Fibroblast of villous mesenchyme (primary cell): ENCODE data around the gene MSH3. TPM values are rescaled to one million over a fixed set of nuclear protein-coding genes. Genes with fewer than 3 reads are reported as not detected.
"Not testable (repeated sequence)": the region's sequence is repeated elsewhere in the genome, so short reads cannot be mapped to it uniquely, and the experiment has no call there.

Experiments
- DNase-seq: peaks from one replicate; pipeline ENCODE4 v3.0.0-alpha.2; 2010; ENCODE audit warnings: low read depth
- H3K4me3 ChIP-seq: 2 replicates; pipeline ENCODE4 v1.5.1; 2011; ENCODE audit warnings: low read depth, mild to moderate bottlenecking, low read length
- total RNA-seq: library from RNA; depleted of rRNA; stranded (reverse); fragments of >200 nt; gene quantifications from 2 replicates; pipeline ENCODE4 v1.2.3, GENCODE V29; 2012
- TF ChIP-seq, protein P1 (sequence below): IDR thresholded peaks from 2 replicates; pipeline ENCODE4 v1.5.1; 2012; ENCODE audit warnings: low read depth, mild to moderate bottlenecking, low read length; ENCODE audit not compliant: insufficient read depth

MSH3 gene
- total RNA-seq, 1 donor, result 22.5 TPM

DNA sequence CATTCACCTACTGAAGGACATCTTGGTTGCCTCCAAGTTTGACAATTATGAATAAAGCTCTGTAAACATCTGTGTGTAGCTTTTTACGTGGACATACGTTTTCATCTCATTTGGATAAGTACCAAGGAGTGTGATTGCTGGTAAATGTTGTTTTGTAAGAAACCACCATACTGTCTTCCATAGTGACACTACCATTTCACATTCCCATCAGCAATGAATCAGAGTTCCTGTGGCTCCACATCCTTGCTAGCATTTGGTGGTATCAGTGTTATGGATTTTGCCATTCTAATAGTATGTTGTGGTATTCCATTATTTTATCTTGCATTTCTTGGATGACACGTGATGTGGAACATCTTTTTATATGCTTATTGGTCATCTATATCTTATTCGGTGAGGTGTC is 227.3 kb downstream of the MSH3 start:
- DNase-seq, result no peak
- TF ChIP-seq, protein P1, sequence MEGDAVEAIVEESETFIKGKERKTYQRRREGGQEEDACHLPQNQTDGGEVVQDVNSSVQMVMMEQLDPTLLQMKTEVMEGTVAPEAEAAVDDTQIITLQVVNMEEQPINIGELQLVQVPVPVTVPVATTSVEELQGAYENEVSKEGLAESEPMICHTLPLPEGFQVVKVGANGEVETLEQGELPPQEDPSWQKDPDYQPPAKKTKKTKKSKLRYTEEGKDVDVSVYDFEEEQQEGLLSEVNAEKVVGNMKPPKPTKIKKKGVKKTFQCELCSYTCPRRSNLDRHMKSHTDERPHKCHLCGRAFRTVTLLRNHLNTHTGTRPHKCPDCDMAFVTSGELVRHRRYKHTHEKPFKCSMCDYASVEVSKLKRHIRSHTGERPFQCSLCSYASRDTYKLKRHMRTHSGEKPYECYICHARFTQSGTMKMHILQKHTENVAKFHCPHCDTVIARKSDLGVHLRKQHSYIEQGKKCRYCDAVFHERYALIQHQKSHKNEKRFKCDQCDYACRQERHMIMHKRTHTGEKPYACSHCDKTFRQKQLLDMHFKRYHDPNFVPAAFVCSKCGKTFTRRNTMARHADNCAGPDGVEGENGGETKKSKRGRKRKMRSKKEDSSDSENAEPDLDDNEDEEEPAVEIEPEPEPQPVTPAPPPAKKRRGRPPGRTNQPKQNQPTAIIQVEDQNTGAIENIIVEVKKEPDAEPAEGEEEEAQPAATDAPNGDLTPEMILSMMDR, result no peak
- no peak overlapping the region for H3K4me3 ChIP-seq

DNA sequence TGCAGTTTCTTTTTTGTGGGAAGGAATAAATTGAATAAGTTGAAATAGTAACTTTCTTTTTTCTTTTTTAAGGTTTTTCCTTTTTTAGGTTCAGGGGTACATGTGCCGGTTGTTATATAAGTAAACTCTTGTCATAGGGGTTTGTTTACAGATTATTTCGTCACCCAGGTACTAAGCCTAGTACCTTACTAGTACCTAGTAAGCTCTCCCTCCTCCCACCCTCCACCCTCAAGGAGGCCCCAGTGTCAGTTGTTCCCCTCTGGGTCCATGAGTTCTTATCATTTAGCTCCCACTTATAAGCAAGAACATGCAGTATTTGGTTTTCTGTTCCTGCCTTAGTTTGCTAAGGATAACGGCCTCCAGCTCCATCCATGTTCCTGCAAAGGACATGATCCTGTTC is 228.9 kb downstream of the MSH3 start:
- DNase-seq, H3K4me3 ChIP-seq: not testable (repeated sequence)

DNA sequence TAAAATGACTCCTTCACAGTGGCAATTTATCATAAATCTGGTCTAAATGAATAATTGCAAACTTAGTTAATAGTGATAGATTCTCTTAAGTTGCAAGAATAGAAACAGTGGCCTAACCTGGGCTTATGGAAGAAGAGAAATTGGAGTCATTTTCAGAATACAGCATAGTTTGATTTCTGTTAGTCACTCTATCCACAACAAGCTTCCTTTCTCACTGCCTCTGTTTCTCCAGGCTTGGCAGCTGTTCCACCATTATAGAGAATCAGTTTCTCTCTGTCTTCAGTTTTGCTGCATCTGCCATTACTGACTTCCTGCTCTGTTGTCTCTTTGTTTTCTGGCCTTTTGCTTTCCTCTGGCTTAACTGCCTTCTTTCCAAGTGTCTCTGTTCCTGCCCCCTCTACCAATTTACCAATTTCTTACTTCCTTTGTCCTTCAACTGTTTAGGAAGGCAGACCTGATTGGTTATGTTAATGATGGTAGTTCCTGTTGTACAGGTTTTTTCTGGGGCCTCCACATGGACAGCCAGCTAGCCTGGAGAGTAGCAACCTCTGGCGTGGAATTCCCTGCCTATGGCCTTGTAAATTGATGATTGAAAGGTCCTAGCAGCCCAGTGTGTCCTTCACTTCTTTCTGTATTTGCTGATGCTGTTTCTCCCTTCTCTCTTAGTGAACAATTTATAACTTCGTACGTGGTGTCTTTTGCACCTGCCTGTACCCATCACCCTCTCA is 229.8 kb downstream of the MSH3 start:
- TF ChIP-seq, protein P1, result no peak
- DNase-seq, result no peak
- H3K4me3 ChIP-seq, result no peak overlapping the region

DNA sequence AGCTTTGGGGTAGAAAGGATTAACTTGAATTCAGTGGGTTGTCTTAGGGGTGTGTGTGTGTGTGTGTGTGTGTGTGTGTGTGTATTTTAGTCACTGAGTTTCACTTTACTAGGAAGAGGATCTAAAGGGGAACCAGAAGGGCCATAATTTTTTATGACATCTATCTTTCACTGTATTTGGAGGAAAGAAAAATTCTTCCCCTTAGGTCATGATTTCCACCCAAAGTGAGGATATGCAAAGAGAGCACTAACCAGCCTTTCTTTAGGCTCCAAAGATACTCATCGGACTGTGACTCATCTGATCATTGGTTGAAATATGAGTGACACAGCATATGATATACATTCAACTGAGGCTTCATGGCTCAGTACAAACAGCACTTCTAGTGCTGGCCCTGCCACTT is 230.5 kb downstream of the MSH3 start:
- H3K4me3 ChIP-seq, result no peak overlapping the region
- no peak for DNase-seq
- TF ChIP-seq, protein P1, result no peak

DNA sequence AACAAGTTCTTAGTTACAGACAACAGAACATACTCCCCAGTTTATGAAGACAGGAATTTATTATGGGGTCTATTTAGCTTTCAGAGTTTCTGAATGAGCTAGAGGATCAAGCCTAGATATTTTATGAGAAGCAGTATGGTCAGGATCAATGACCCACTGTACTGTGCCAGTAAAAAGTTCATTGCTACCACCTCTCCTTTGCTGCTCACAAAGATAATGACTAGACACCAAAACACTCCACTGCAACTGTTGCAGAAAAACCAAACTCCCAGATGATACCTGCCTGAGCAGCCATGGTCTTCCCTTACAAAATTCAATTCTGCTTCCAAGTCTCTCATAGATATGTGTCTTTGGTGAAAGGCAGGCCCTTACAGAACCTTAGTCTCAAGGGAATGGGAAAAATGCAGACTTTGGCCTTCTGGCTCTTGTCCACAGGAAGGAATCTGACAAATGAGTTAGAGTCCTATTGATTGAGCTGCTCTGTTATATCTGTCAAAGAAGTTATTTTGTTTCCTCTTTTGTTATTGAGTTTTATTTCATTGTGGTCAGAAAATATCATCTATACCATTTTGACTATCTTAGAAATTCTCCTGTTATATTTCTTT is 231.0 kb downstream of the MSH3 start:
- no peak overlapping the region for H3K4me3 ChIP-seq
- TF ChIP-seq, protein P1, result no peak
- no peak for DNase-seq

DNA sequence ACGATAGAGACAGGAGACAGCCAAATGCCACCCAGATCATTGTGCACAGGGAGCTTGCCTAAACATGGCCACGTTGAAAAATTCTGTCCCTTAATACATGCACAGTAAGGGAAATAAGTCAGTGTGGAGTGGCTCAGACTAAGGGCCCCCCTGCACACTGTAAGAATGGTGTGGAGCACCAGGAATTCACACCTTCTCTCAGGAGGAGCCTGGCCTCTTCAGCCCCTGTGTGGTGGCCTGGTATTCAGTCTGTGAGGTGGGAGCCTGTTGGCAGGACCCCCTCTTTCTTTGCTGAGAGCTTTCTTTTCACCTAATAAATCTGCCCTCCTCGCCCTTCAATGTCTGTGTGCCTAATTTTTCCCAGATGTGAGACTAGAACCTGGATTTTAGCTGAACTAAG is 239.6 kb downstream of the MSH3 start:
- TF ChIP-seq, protein P1, result no peak
- no peak for DNase-seq
- no peak overlapping the region for H3K4me3 ChIP-seq

DNA sequence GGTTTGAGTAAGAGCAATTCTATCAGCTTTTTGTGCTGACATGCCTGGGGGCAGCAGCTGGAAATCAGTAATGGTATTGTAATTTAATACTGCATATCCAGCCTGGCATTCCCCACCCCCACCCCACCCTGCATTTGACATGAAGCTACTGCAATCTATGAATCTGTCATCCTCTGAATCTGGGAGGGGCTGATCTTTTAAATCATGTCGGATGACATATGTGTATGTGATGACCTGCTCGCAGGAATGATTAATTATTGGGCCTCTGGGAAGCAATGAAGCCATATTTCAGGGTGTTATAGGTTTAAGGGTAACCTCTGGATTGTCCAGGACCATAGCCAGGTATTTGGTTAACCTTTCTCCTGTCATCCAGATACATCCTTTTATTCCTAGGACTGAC is 241.1 kb downstream of the MSH3 start:
- TF ChIP-seq, protein P1, result no peak
- DNase-seq, result no peak
- no peak overlapping the region for H3K4me3 ChIP-seq

DNA sequence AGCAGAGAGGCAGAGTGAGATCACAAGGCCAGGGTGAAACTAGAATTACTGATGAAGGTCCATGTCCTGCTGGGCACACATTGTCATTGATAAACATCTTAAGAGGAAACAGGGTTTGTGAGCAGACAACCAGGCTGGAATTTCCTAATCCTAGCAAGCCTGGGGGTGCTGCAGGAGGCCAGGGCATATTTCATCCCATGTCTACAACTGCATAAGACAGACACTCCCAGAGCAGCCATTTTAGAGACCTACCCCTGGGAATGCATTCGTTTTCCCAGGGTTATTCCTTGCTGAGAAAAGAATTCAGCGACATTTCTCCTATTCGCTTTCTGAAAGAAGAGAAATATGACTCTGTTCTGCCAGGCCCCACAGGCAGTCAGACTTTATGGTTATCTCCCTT is 248.2 kb downstream of the MSH3 start:
- not testable (repeated sequence) for H3K4me3 ChIP-seq, DNase-seq
